A549 (cell line): ENCODE measurements around the gene PFDN2.

Experiments
- CTCF ChIP-seq: fragments of >200 bp; sonication (Bioruptor Twin); formaldehyde crosslinking; IDR thresholded peaks from 3 replicates; pipeline ENCODE4 v1.5.1; 2016
- EP300 ChIP-seq, 2 experiments: fragments of >200 bp; sonication (Bioruptor Twin); formaldehyde crosslinking; IDR thresholded peaks; 2 replicates in 1 of 2; 3 replicates in 1 of 2; pipeline ENCODE4 v1.6.1; 2016 to 2017
- MAZ ChIP-seq: fragments of 150-350 bp; IDR thresholded peaks from 2 replicates; pipeline ENCODE4 v1.6.1; 2014; ENCODE audit warnings: antibody characterized with exemption, low read depth, low read length, borderline replicate concordance
- POLR2A ChIP-seq: IDR thresholded peaks from 2 replicates; pipeline ENCODE4 v1.6.1; 2012; ENCODE audit warnings: mild to moderate bottlenecking, low read length
- POLR2AphosphoS2 ChIP-seq: conservative IDR thresholded peaks from 2 replicates; pipeline ENCODE4 v1.6.1; 2012; ENCODE audit warnings: low read length, improper control_type of control experiment, inconsistent platforms
- REST ChIP-seq: fragments of 200-600 bp; sonication (generic); IDR thresholded peaks from 2 replicates; pipeline ENCODE4 v1.6.1; 2016; ENCODE audit warnings: antibody characterized with exemption, mild to moderate bottlenecking, moderate library complexity
- SMC3 ChIP-seq: fragments of >200 bp; sonication (Bioruptor Twin); formaldehyde crosslinking; IDR thresholded peaks from 3 replicates; pipeline ENCODE4 v1.6.1; 2018; ENCODE audit warnings: inconsistent platforms
- ZFP36 ChIP-seq: fragments of 450-650 bp; IDR thresholded peaks from 2 replicates; pipeline ENCODE4 v1.6.1; 2014; ENCODE audit warnings: borderline replicate concordance; ENCODE audit not compliant: partially characterized antibody

GRCh38 chr1:161153176-161153575 lies 35.3 kb upstream of the PFDN2 start:
- TF ChIP-seq EP300 (IDR thresholded peaks at IDR 0.05): no peak
- TF ChIP-seq MAZ: no peak
- TF ChIP-seq REST: no peak
- TF ChIP-seq SMC3: no peak
- TF ChIP-seq ZFP36: no peak
- TF ChIP-seq POLR2A: no peak
- TF ChIP-seq POLR2AphosphoS2: no peak
- no peak for TF ChIP-seq CTCF
